MCF 10A (cell line): ENCODE results near the gene EPHB6. TPM values are rescaled to one million over a fixed set of nuclear protein-coding genes. Genes with fewer than 3 reads are reported as not detected.

Experiments used
- BruUV-seq: library from RNA; stranded (reverse); fragments of 400-500 nt; replicated peaks from 2 replicates; lab custom pipeline; 2021; lab: Mats Ljungman, UMichigan
- CTCF ChIA-PET: fragments of 300-600 bp; sonication (Branson Sonifier 250); formaldehyde crosslinking; extraction: SDS; loops from one replicate; lab custom pipeline; 2021; ENCODE audit warnings: antibody characterized with exemption, inconsistent platforms; lab: Yijun Ruan, JAX
- POLR2A ChIA-PET: fragments of 300-600, 350-650 bp; sonication (Branson Sonifier 250); formaldehyde crosslinking; extraction: SDS; loops from one replicate; lab custom pipeline; 2020; ENCODE audit warnings: antibody characterized with exemption, inconsistent platforms; lab: Yijun Ruan, JAX
- DNase-seq: peaks from one replicate; pipeline ENCODE4 v3.0.0-alpha.2; 2018; ENCODE audit not compliant: unreplicated experiment
- H3K27ac Mint-ChIP-seq: one replicate; pipeline ENCODE4 v1.8.0; 2022; ENCODE audit warnings: mild to moderate bottlenecking, low read depth, mixed read lengths; ENCODE audit not compliant: unreplicated experiment
- H3K27me3 Mint-ChIP-seq: one replicate; pipeline ENCODE4 v1.8.0; 2022; ENCODE audit warnings: mixed read lengths; ENCODE audit not compliant: insufficient read depth, unreplicated experiment
- H3K36me3 Mint-ChIP-seq: one replicate; pipeline ENCODE4 v1.8.0; 2022; ENCODE audit warnings: mild to moderate bottlenecking, moderate library complexity, mixed read lengths; ENCODE audit not compliant: insufficient read depth, unreplicated experiment
- H3K4me1 Mint-ChIP-seq: one replicate; pipeline ENCODE4 v1.8.0; 2022; ENCODE audit warnings: mixed read lengths; ENCODE audit not compliant: insufficient read depth, unreplicated experiment
- H3K4me3 Mint-ChIP-seq: one replicate; pipeline ENCODE4 v1.8.0; 2022; ENCODE audit warnings: mild to moderate bottlenecking, moderate library complexity, mixed read lengths; ENCODE audit not compliant: unreplicated experiment
- H3K9me3 Mint-ChIP-seq: one replicate; pipeline ENCODE4 v1.8.0; 2022; ENCODE audit warnings: mixed read lengths; ENCODE audit not compliant: unreplicated experiment
- CTCF ChIP-seq: fragments of 200-600 bp; IDR thresholded peaks from one replicate; pipeline ENCODE4 v1.8.0; 2022; ENCODE audit warnings: antibody characterized with exemption, mild to moderate bottlenecking; ENCODE audit not compliant: unreplicated experiment
- intact Hi-C: fragments of 100-400 bp; cut with micrococcal nuclease; formaldehyde crosslinking; loops from 2 replicates; pipeline ENCODE4 v1.14.1; 2022
- total RNA-seq: library from RNA; stranded (reverse); gene quantifications from 2 replicates; pipeline ENCODE4 v1.2.3, GENCODE V29; 2022

EPHB6 gene
- total RNA-seq, 1 experiment from 2014 or later, result 1.4 TPM

GRCh38 chr7:142885311-142886230 lies 30.7 kb downstream of the EPHB6 start, which contains the start of gene TRPV6:
Gene TRPV6 (minus strand): TSS chr7:142885745.
- no peaks in the 10 kb centered on the region for H3K4me1 Mint-ChIP-seq
- no peaks in the 10 kb centered on the region for H3K36me3 Mint-ChIP-seq
- no peak within 1 kb of the TSS for H3K4me3 Mint-ChIP-seq
- ChIA-PET CTCF (interaction anchor here (0.7 to 1.9 kb wide), 5 partner anchors 19 to 329 kb away, joined by 3 to 16 read pairs (median 8); no protein-coding TSS in a partner anchor), POLR2A (interaction anchor here (0.6 to 1.5 kb wide), 4 partner anchors 26 to 448 kb away, joined by 3 to 5 read pairs (median 3); no protein-coding TSS in a partner anchor)
- DNase-seq, result peak; percentile 81
- TF ChIP-seq CTCF, result no peak
- no peak within 1 kb of the TSS for H3K27ac Mint-ChIP-seq
- intact Hi-C loops, result loop anchor here (10.0 kb wide), 2 partner anchors 119 to 329 kb away; no protein-coding TSS in a partner anchor
- BruUV-seq, result no TSS peak
- peaks cover under 1% of the 10 kb centered on the region for H3K9me3 Mint-ChIP-seq
- peaks cover 24% of the 10 kb centered on the region for H3K27me3 Mint-ChIP-seq

- Mint-ChIP-seq H3K36me3 (no peaks in the 10 kb centered on the region), H3K9me3 (peaks cover 7% of the 10 kb centered on the region), H3K4me3 (no peak overlapping the region), H3K27ac (no peak overlapping the region), H3K4me1 (no peaks in the 10 kb centered on the region), H3K27me3 (peaks cover 17% of the 10 kb centered on the region)
- intact Hi-C loops, result loop anchor here (10.0 kb wide), 2 partner anchors 118 to 328 kb away; no protein-coding TSS in a partner anchor
- no peak for TF ChIP-seq CTCF
- no TSS peak for BruUV-seq
- POLR2A ChIA-PET, result interaction anchor here (0.5 to 1.5 kb wide), 4 partner anchors 33 to 618 kb away, joined by 3 to 4 read pairs (median 3); no protein-coding TSS in a partner anchor
- CTCF ChIA-PET, result interaction anchor here (0.7 to 1.9 kb wide), 9 partner anchors 14 to 328 kb away, joined by 3 to 16 read pairs (median 4); no protein-coding TSS in a partner anchor
- peak; percentile 73 for DNase-seq
Observed at GRCh38 chr7:142886866-142887265, 32.0 kb downstream of the EPHB6 start.

- Mint-ChIP-seq H3K27me3 (peaks cover 11% of the 10 kb centered on the region), H3K36me3 (no peaks in the 10 kb centered on the region), H3K4me1 (no peaks in the 10 kb centered on the region), H3K9me3 (peaks cover 7% of the 10 kb centered on the region), H3K4me3 (no peak overlapping the region), H3K27ac (no peak overlapping the region)
- POLR2A ChIA-PET, result interaction anchor here (0.5 kb wide), 1 partner anchor 321 kb away, joined by 4 read pairs; no protein-coding TSS in a partner anchor
- intact Hi-C loops, result loop anchor here (10.0 kb wide), 2 partner anchors 117 to 327 kb away; no protein-coding TSS in a partner anchor
- no peak for TF ChIP-seq CTCF
- DNase-seq, result no peak
- no TSS peak for BruUV-seq
- CTCF ChIA-PET, result interaction anchor here (0.5 to 1.9 kb wide), 9 partner anchors 8 to 327 kb away, joined by 3 to 16 read pairs (median 4); no protein-coding TSS in a partner anchor
Observed at GRCh38 chr7:142887282-142888015, 32.6 kb downstream of the EPHB6 start.
